K562 (cell line): ENCODE measurements around the gene ARMC8. TPM values are rescaled to one million over a fixed set of nuclear protein-coding genes. Genes with fewer than 3 reads are reported as not detected.

ENCODE experiments used
- CREB3 ChIP-seq: fragments of 450-650 bp; conservative IDR thresholded peaks from 2 replicates; pipeline ENCODE4 v1.6.1; 2016; ENCODE audit warnings: missing genetic modification characterization, low read depth, mild to moderate bottlenecking, missing compliant biosample characterization, moderate library complexity
- CSDE1 ChIP-seq, 2 experiments: fragments of 450-650 bp; IDR thresholded peaks; 2 replicates each; pipeline ENCODE4 v1.6.1; 2016; ENCODE audit warnings: mild to moderate bottlenecking in 1 of 2
- ELK1 ChIP-seq: sonication (generic); formaldehyde crosslinking; IDR thresholded peaks from 2 replicates; pipeline ENCODE4 v1.8.1; 2022; ENCODE audit warnings: missing genetic modification reagents
- KDM4B ChIP-seq, 2 experiments: fragments of 450-650 bp in 1 of 2; sonication (generic) in 1 of 2; IDR thresholded peaks; 2 replicates each; pipeline ENCODE4 v1.6.1; 2016 to 2017; ENCODE audit warnings: borderline replicate concordance in 2 of 2, antibody characterized with exemption in 1 of 2, low read depth in 1 of 2, mild to moderate bottlenecking in 1 of 2
- MCM7 ChIP-seq, 2 experiments: fragments of 450-650 bp; IDR thresholded peaks; 2 replicates each; pipeline ENCODE4 v1.6.1; 2016 to 2018
- MNT ChIP-seq, 2 experiments: fragments of 450-650 bp; conservative IDR thresholded peaks; 2 replicates each; pipeline ENCODE4 v1.6.1; 2017; ENCODE audit warnings: mild to moderate bottlenecking in 2 of 2, moderate library complexity in 2 of 2
- MXI1 ChIP-seq: IDR thresholded peaks from 2 replicates; pipeline ENCODE4 v1.6.1; 2011; ENCODE audit warnings: low read depth, mild to moderate bottlenecking, improper control_type of control experiment, low read length
- NFRKB ChIP-seq: fragments of 450-650 bp; IDR thresholded peaks from 2 replicates; pipeline ENCODE4 v1.6.1; 2016; ENCODE audit warnings: low read depth
- NRF1 ChIP-seq, 2 experiments: fragments of 450-650 bp; IDR thresholded peaks in 1 of 2; conservative IDR thresholded peaks in 1 of 2; 2 replicates each; pipeline ENCODE4 v1.6.1; 2014; ENCODE audit warnings: mild to moderate bottlenecking in 2 of 2
- PKNOX1 ChIP-seq: fragments of 450-650 bp; IDR thresholded peaks from 2 replicates; pipeline ENCODE4 v1.6.1; 2016
- POLR2B ChIP-seq: fragments of 450-650 bp; IDR thresholded peaks from 2 replicates; pipeline ENCODE4 v1.6.1; 2018; ENCODE audit warnings: low read depth; ENCODE audit not compliant: partially characterized antibody
- POLR3G ChIP-seq: IDR thresholded peaks from 2 replicates; pipeline ENCODE4 v1.6.1; 2011; ENCODE audit not compliant: insufficient read length, insufficient replicate concordance; ENCODE audit errors: extremely low read depth
- SAFB ChIP-seq: fragments of 200-400 bp; formaldehyde crosslinking; IDR thresholded peaks from 2 replicates; pipeline ENCODE4 v1.6.1; 2017; ENCODE audit warnings: low read depth, low read length, borderline replicate concordance
- SP2 ChIP-seq: IDR thresholded peaks from 2 replicates; pipeline ENCODE4 v1.6.1; 2011; ENCODE audit warnings: mild to moderate bottlenecking, low read depth, low read length, moderate library complexity; ENCODE audit not compliant: poor library complexity, severe bottlenecking; ENCODE audit errors: extremely low read depth
- SRSF9 ChIP-seq: fragments of 200-400 bp; formaldehyde crosslinking; IDR thresholded peaks from 2 replicates; pipeline ENCODE4 v1.6.1; 2017; ENCODE audit warnings: low read depth, low read length, borderline replicate concordance
- TAF1 ChIP-seq: IDR thresholded peaks from 2 replicates; pipeline ENCODE4 v1.6.1; 2011; ENCODE audit warnings: mild to moderate bottlenecking, low read length, moderate library complexity; ENCODE audit not compliant: insufficient read depth, control insufficient read depth, severe bottlenecking; ENCODE audit errors: extremely low read depth
- polyA plus RNA-seq, 8 experiments: library from polyadenylated mRNA; depleted of rRNA in 4 of 8; stranded (reverse) in 5 of 8; unstranded in 3 of 8; fragments of >200 nt; fragmentation: Nextera tagmentation in 2 of 8; fragmentation: Illumina TruSeq in 1 of 8; extraction: Ambion mirVana in 2 of 8; extraction: Trizol in 1 of 8; gene quantifications; 2 replicates each; pipeline versions ENCODE4 v1.2.1 to v1.2.3, GENCODE V29; 2011 to 2014; ENCODE audit warnings: inconsistent platforms in 1 of 8, missing spikeins in 1 of 8
- total RNA-seq, 7 experiments: library from RNA; depleted of rRNA in 6 of 7; stranded (reverse); fragments of >200 nt in 6 of 7; fragmentation: Illumina TruSeq in 2 of 7; extraction: Trizol in 2 of 7; gene quantifications; 2 replicates each; pipeline versions ENCODE4 v1.2.1 to v1.2.3, GENCODE V29; 2011 to 2021; ENCODE audit warnings: low replicate concordance in 1 of 7
- TF ChIP-seq, protein P1 (sequence below): sonication (generic); formaldehyde crosslinking; IDR thresholded peaks from 2 replicates; pipeline ENCODE4 v1.8.0; 2022; ENCODE audit warnings: mild to moderate bottlenecking, missing genetic modification reagents

The ARMC8 gene
- total and polyA plus RNA-seq, 9 of the 15 experiments (the other 6 are each of a cell fraction or from before 2014, with no cell fraction given), result 22.4 to 76.1 (median 37.3) TPM

GRCh38 chr3:138174421-138175131 is 12.5 kb upstream of the ARMC8 start, which contains the start of gene DBR1 (continued):
- TF ChIP-seq, protein P1, sequence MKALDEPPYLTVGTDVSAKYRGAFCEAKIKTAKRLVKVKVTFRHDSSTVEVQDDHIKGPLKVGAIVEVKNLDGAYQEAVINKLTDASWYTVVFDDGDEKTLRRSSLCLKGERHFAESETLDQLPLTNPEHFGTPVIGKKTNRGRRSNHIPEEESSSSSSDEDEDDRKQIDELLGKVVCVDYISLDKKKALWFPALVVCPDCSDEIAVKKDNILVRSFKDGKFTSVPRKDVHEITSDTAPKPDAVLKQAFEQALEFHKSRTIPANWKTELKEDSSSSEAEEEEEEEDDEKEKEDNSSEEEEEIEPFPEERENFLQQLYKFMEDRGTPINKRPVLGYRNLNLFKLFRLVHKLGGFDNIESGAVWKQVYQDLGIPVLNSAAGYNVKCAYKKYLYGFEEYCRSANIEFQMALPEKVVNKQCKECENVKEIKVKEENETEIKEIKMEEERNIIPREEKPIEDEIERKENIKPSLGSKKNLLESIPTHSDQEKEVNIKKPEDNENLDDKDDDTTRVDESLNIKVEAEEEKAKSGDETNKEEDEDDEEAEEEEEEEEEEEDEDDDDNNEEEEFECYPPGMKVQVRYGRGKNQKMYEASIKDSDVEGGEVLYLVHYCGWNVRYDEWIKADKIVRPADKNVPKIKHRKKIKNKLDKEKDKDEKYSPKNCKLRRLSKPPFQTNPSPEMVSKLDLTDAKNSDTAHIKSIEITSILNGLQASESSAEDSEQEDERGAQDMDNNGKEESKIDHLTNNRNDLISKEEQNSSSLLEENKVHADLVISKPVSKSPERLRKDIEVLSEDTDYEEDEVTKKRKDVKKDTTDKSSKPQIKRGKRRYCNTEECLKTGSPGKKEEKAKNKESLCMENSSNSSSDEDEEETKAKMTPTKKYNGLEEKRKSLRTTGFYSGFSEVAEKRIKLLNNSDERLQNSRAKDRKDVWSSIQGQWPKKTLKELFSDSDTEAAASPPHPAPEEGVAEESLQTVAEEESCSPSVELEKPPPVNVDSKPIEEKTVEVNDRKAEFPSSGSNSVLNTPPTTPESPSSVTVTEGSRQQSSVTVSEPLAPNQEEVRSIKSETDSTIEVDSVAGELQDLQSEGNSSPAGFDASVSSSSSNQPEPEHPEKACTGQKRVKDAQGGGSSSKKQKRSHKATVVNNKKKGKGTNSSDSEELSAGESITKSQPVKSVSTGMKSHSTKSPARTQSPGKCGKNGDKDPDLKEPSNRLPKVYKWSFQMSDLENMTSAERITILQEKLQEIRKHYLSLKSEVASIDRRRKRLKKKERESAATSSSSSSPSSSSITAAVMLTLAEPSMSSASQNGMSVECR, result peak; percentile 64
- TF ChIP-seq PKNOX1 (no peak), SP2 (no peak), NRF1 (conservative IDR thresholded peaks at IDR 0.05 in 1 of 2, IDR thresholded peaks at IDR 0.05 in 1 of 2) (peak; percentile 22 to 42; a peak in 3 of 4 replicates), ELK1 (CRISPR knock-in tag) (no peak), TAF1 (peak; percentile 82), MNT (conservative IDR thresholded peaks at IDR 0.05) (peak; percentile 30 to 69; a peak in 2 of 4 replicates), POLR3G (no peak), SAFB (no peak), POLR2B (peak; percentile 74), MCM7 (IDR thresholded peaks at IDR 0.05) (no peak), KDM4B (IDR thresholded peaks at IDR 0.05; ENCODE audit: borderline replicate concordance in 2 of 2, low read depth in 1 of 2) (no peak), CSDE1 (IDR thresholded peaks at IDR 0.05) (no peak), CREB3 (tag) (no peak), SRSF9 (no peak), NFRKB (no peak; the same call in 1 of the 2 replicates), MXI1 (no peak; the same call in 1 of the 2 replicates)
